IPS-NIHi11 (cell line): ENCODE results near the gene METTL6.
"Not testable (repeated sequence)": the region's sequence is repeated elsewhere in the genome, so short reads cannot be mapped to it uniquely, and the experiment has no call there.

Source experiments
- DNase-seq: peaks from one replicate; pipeline ENCODE4 v3.0.0; 2012; ENCODE audit warnings: mixed read lengths, low spot score

Gene METTL6

GRCh38 chr3:15368561-15369135 lies 58.7 kb downstream of the METTL6 start:
- DNase-seq, result no peak

GRCh38 chr3:15367059-15367458 lies 60.3 kb downstream of the METTL6 start:
- DNase-seq, result no peak

GRCh38 chr3:15364078-15364477 lies 63.3 kb downstream of the METTL6 start:
- DNase-seq, result not testable (repeated sequence)

GRCh38 chr3:15361494-15362214 lies 65.7 kb downstream of the METTL6 start:
- DNase-seq, result peak; percentile 44

- DNase-seq, result no peak
These were observed 66.4 kb downstream of the METTL6 start for GRCh38 chr3:15360788-15361493.
